ENCODE measurements around the gene NPR3. TPM values are rescaled to one million over a fixed set of nuclear protein-coding genes. Genes with fewer than 3 reads are reported as not detected.

Gene NPR3
- total RNA-seq, 1 experiment from 2014 or later, result not detected

- Histone ChIP-seq H2BK120ac (ENCODE audit: low read depth, low read length, poor library complexity, severe bottlenecking) (no peak overlapping the region), H2AFZ (ENCODE audit: low read length) (no peak overlapping the region), H3T11ph (ENCODE audit: low read length) (no peak overlapping the region), H2BK5ac (ENCODE audit: insufficient read length, low read length) (no peak overlapping the region), H2BK12ac (ENCODE audit: insufficient read length, low read depth, low read length) (no peak overlapping the region), H2BK15ac (ENCODE audit: low read depth, low read length) (no peak overlapping the region), H3K4me2 (ENCODE audit: insufficient read depth, insufficient read length, low read length) (no peak overlapping the region), H2AK5ac (ENCODE audit: insufficient read length, low read length) (no peak overlapping the region), H3K18ac (ENCODE audit: insufficient read length, low read depth, low read length) (no peak overlapping the region), H3K79me1 (ENCODE audit: insufficient read depth, low read depth, low read length, poor library complexity, severe bottlenecking) (no peaks in the 10 kb centered on the region), H2BK20ac (ENCODE audit: low read depth, low read length, poor library complexity, severe bottlenecking) (no peak overlapping the region), H3K23me2 (ENCODE audit: insufficient read length, low read depth, low read length, poor library complexity, severe bottlenecking) (no peaks in the 10 kb centered on the region), H4K8ac (replicated peaks; ENCODE audit: insufficient read length, low read depth, low read length) (no peak overlapping the region), H3K23ac (ENCODE audit: insufficient read length, low read depth, low read length) (no peak overlapping the region), H3K56ac (ENCODE audit: insufficient read length, low read depth, low read length) (no peak overlapping the region), H3K4me1 (ENCODE audit: insufficient read depth, low read length) (no peaks in the 10 kb centered on the region), H3K14ac (ENCODE audit: insufficient read depth, low read length) (no peak overlapping the region), H3K9me3 (ENCODE audit: control insufficient read depth, low read depth, low read length) (no peaks in the 10 kb centered on the region), H4K5ac (ENCODE audit: insufficient read length, low read depth, low read length) (no peak overlapping the region), H3K9ac (ENCODE audit: extremely low read depth, insufficient read length, low read length) (no peak overlapping the region), H3K27ac (ENCODE audit: insufficient read length, low read depth, low read length) (no peak overlapping the region), H3K79me2 (ENCODE audit: insufficient read depth, low read length) (no peaks in the 10 kb centered on the region), H4K91ac (ENCODE audit: insufficient read length, low read depth, low read length) (no peak overlapping the region), H4K20me1 (ENCODE audit: control insufficient read depth, insufficient read depth, insufficient read length) (no peaks in the 10 kb centered on the region), H3K4ac (ENCODE audit: low read depth, low read length) (no peak overlapping the region), H3K27me3 (ENCODE audit: insufficient read depth, low read length) (no peaks in the 10 kb centered on the region)
- TF ChIP-seq CTCF (conservative IDR thresholded peaks at IDR 0.05), result no peak
- no CpG with 5 or more reads among the region's 4 CpGs for WGBS (ENCODE audit: extremely low coverage, insufficient read length, low lambda C conversion rate)
- Mint-ChIP-seq H3K4me1 (no peaks in the 10 kb centered on the region; a peak in 1 of 4 replicates), H3K27ac (peak overlapping the region in 1 of 3 experiments; percentile 41; a peak in 1 of 7 replicates), H3K9me3 (peaks cover 6 to 13% of the 10 kb centered on the region in 2 experiments; a peak in 4 of 5 replicates), H3K36me3 (ENCODE audit: insufficient read depth in 1 of 3, low read depth in 3 of 3) (peaks cover 0 to 5% (median 0%) of the 10 kb centered on the region in 3 experiments; a peak in 2 of 7 replicates), H3K4me3 (no peak overlapping the region), H3K27me3 (ENCODE audit: low read depth) (peaks cover 3% of the 10 kb centered on the region)
- DNase-seq, result no peak
Observed at GRCh38 chr5:32765266-32765665, 54.1 kb downstream of the NPR3 start.

Measured in H9 (cell line).